ENCODE data around the gene LRRC34.

LRRC34 gene

DNA sequence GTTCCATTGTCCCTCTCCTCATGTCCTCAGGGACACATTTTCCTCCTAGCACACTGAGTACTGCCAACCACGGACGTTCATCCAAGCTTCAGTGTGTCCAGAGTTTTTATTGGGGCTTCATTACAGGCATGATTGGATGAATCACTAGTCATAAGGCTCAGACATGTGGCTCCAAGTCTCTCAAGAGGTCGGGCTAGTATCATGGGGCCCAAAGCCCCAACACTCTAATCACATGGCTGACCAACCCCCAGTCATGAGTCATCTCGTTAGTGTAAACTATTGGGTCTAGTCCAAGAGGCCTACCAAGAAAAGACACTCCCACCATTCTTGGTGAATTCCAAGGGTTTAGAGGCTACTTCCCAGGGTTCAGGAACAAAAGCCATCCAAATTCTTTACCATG is 52.2 kb downstream of the LRRC34 start:
- DNase-seq: no peak

DNA sequence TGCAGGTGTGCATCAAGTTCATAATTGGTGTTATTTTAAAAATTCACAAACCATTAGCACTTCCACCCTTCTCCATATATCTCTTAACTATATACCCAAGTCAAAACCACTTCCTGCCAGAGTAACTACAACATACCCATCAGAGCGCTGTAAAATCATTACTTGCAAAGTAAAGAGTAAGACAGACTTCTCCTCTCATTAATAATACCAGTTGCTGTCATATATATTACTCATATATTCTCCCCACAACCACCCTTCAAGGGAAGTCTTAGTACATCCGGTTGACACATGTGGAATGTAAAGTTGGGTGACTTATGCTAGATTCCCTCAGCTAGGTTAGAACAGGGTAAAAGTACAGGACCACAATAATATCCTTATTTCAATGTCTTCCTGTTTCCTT is 53.4 kb downstream of the LRRC34 start:
- DNase-seq: peak in 1 of 2 donors; percentile 85

DNA sequence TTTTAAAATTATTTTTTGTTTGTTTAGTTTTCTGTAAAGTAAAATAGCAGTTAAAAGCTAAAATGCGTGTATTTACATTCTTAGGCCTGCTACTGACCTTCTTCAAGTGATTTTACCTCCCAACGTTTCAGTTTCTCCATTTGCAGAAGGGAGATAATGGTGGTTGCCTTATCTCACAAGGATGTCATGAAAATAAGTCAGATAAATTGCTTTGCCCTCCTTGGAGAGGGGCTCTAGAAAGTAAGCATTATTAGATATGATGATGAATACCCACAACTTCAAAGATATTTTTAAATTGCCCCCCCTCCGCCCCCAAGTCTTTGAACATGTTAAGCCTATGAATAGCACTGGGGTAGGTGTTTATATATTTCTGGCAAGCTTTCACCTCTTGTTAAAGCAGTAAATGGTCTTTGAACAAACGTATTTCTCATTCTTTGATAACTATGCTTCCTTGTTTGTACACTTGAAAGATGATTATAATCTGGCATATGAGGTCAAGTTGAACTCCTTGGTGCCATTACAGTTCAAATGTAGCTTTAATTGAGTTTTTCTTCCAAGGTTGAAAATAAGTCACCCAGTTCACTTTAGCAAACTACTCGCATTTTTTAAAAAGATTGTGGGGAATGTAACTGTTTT is 54.2 kb downstream of the LRRC34 start:
- DNase-seq: no peak

DNA sequence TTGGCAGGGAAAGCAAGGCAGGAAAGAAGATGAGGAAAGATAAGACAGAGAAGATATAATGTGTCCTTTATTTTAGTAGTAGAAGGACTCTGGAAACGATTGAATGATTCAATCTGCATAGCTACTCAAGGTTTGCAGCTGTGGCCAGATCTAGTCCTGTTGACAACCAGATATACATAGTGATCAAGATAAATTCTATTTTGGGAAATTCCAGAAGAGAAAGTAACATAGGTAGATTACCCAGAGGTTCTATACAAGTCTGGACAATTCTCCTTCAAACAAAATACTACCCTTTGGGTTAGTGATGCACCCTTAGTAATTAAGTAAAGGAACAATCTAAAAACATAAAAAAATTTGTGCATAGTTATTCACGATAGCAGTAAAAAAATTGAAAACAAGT is 57.2 kb downstream of the LRRC34 start:
- DNase-seq: no peak

DNA sequence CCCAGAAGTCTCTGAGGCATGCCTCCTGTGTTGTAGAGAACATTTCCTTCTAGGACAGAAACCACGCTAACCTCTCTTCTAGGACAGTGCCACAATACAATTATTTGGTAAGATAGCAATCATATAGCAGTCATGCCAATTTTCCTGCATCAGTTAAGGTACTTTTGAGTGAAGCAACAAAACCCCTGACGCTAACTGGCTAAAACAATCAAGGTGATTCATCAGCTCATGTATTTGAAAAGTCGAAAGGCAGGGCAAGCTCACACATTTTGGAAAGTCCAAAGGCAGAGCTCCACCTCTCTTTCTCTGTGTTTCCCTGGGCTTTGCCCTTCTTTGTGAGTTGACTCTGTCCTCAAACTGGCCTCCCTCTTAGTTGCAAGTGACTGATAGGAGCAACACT is 58.0 kb downstream of the LRRC34 start:
- no peak for DNase-seq

DNA sequence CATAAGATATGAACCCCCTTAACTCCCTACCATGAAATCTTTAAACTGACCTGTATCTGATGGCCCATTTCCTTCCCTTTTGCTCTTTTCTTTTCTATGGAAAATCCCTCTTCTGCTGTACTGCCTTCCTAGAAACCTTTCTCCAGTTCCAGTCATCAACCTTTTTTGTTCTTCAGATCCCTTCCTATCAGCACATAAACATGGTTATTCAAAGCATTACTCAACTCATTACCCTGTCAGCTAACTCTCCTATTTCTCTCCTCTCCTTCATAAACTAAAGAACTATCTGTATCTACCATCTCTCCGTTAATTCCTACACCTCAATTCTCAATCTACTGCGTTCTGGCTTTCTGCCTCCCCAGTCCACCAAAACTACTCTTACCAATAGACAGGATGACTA is 60.8 kb downstream of the LRRC34 start:
- DNase-seq: no peak

DNA sequence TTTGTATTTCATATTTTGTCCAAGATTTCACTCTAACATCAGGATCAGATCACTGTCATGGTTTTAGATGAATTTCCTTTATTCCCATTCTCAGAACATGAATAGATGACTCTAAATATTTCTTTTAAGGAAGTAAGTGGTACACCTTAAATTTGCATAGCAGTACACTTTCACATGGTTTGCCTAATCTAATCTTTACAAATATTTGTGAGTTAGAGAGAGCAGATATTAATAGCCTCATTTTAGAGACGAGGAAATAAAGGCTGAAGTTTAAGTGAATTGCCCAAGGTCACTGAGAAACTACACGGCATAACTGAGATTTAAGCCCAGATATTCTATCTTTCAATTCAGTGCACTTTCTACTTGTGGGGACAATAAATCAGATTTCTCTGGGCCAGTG is 62.0 kb downstream of the LRRC34 start:
- no peak for DNase-seq

DNA sequence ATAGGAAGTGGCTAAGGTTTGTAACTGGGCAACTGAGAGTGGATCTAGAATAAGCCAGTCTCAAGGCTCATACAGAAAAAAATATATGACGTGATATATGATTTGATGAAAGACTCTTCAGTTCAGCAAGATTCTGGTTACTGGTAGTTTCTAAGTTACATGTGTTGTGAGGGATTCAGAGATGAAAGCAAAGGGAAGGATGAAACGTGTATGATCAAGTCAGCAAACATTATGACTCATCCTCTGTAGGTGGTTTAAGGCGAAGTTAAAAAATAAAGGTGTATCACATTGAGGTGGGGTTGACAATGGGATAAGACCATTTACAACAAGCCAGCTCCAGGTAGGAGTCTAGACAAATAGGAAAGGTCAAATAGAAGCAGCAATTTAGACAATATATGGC is 64.0 kb downstream of the LRRC34 start:
- DNase-seq: no peak

DNA sequence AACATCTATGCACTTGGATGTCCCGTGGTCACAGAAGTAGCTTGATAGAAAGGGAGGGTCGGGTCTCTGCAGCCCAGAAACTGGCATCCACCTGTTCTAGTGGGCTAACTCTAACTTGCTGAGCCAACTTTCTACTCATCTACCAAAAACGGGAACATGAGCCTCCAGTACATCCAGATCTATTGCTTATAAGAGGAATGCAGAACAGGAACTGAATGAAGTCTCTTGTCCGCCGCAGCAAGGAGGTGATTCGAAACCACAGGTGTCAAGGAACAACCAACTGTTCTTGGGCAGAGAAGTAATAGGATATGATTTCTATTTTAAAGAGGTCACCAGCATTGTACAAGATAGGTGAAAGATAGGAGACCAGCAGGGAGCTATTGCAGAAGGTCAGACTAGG is 65.8 kb downstream of the LRRC34 start:
- peak in 1 of 2 donors; percentile 2 for DNase-seq

DNA sequence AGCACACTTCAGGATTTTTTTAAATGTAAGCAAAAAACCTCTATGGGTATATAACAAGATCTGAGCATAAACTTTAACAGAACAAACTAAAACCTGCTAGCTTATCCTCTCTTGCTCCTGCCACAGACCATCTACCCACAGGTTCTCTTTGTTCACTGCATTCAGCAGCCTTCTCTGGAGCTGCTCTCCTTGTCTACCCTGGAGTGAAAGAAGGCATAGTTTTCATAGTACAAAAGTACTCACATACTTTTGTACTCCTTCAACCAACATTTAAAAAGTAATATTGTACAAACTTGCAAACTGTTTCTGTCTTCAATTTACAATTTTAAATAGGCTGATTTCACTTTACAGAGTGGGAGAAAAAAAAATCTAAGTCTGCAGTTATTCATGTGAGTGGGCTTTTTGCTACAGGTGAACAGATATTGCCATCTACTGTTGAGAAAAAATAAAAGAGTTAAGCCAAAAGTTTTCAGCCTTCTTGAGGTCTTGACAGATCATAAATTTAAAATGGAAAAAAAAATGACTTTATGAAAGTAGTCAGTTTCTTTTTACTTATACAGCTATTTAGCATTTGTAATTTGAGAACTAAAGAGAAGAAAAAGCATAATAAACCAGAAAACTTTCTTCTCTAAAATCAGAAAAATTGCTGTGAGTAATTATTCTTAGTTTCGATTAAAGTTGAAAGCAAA is 68.2 kb downstream of the LRRC34 start:
- DNase-seq: no peak

Measured in bone marrow (tissue), 2 donors.